MCF 10A (cell line): Measurements from ENCODE around the gene FPGS. TPM values are rescaled to one million over a fixed set of nuclear protein-coding genes. Genes with fewer than 3 reads are reported as not detected.
A peak's percentile ranks its signal among the peaks of the same experiment; 100 is the strongest.
"Not testable (repeated sequence)": the region's sequence is repeated elsewhere in the genome, so short reads cannot be mapped to it uniquely, and the experiment has no call there.

Experiments
- BruUV-seq: library from RNA; stranded (reverse); fragments of 400-500 nt; replicated peaks from 2 replicates; lab custom pipeline; 2021; lab: Mats Ljungman, UMichigan
- CTCF ChIA-PET: fragments of 300-600 bp; sonication (Branson Sonifier 250); formaldehyde crosslinking; extraction: SDS; loops from one replicate; lab custom pipeline; 2021; ENCODE audit warnings: antibody characterized with exemption, inconsistent platforms; lab: Yijun Ruan, JAX
- POLR2A ChIA-PET: fragments of 300-600, 350-650 bp; sonication (Branson Sonifier 250); formaldehyde crosslinking; extraction: SDS; loops from one replicate; lab custom pipeline; 2020; ENCODE audit warnings: antibody characterized with exemption, inconsistent platforms; lab: Yijun Ruan, JAX
- DNase-seq: peaks from one replicate; pipeline ENCODE4 v3.0.0-alpha.2; 2018; ENCODE audit not compliant: unreplicated experiment
- H3K27ac Mint-ChIP-seq: one replicate; pipeline ENCODE4 v1.8.0; 2022; ENCODE audit warnings: mild to moderate bottlenecking, low read depth, mixed read lengths; ENCODE audit not compliant: unreplicated experiment
- H3K27me3 Mint-ChIP-seq: one replicate; pipeline ENCODE4 v1.8.0; 2022; ENCODE audit warnings: mixed read lengths; ENCODE audit not compliant: insufficient read depth, unreplicated experiment
- H3K36me3 Mint-ChIP-seq: one replicate; pipeline ENCODE4 v1.8.0; 2022; ENCODE audit warnings: mild to moderate bottlenecking, moderate library complexity, mixed read lengths; ENCODE audit not compliant: insufficient read depth, unreplicated experiment
- H3K4me1 Mint-ChIP-seq: one replicate; pipeline ENCODE4 v1.8.0; 2022; ENCODE audit warnings: mixed read lengths; ENCODE audit not compliant: insufficient read depth, unreplicated experiment
- H3K4me3 Mint-ChIP-seq: one replicate; pipeline ENCODE4 v1.8.0; 2022; ENCODE audit warnings: mild to moderate bottlenecking, moderate library complexity, mixed read lengths; ENCODE audit not compliant: unreplicated experiment
- H3K9me3 Mint-ChIP-seq: one replicate; pipeline ENCODE4 v1.8.0; 2022; ENCODE audit warnings: mixed read lengths; ENCODE audit not compliant: unreplicated experiment
- CTCF ChIP-seq: fragments of 200-600 bp; IDR thresholded peaks from one replicate; pipeline ENCODE4 v1.8.0; 2022; ENCODE audit warnings: antibody characterized with exemption, mild to moderate bottlenecking; ENCODE audit not compliant: unreplicated experiment
- intact Hi-C: fragments of 100-400 bp; cut with micrococcal nuclease; formaldehyde crosslinking; loops from 2 replicates; pipeline ENCODE4 v1.14.1; 2022
- total RNA-seq: library from RNA; stranded (reverse); gene quantifications from 2 replicates; pipeline ENCODE4 v1.2.3, GENCODE V29; 2022

Gene FPGS
- total RNA-seq, 1 experiment from 2014 or later = 130 TPM

DNA sequence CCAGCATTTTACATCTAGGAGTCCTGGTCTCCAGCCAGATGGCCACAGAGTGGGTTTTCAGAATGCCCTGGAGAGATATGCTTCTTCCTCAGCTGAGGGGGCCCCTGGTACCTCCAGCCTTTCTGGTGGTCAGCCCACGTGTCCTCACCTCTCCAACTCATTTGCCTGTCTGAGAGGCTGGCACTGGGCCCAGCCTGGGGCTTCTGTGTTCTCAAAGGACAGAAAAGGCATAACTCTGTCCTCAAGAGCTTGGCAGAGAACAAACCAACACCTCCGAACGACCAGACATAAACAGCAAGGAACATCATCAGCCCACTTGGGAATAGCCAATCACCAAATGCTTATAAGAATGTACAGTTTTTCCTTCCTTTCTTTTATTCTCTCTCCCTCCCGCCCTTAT, 34.7 kb downstream of the FPGS start:
- H3K36me3 Mint-ChIP-seq = peaks cover 13% of the 10 kb centered on the region
- no peaks in the 10 kb centered on the region for H3K4me1 Mint-ChIP-seq
- intact Hi-C loops = no loop called here
- CTCF ChIA-PET = interaction anchor here (0.7 kb wide), 1 partner anchor 18 kb away, joined by 3 read pairs; no protein-coding TSS in a partner anchor
- DNase-seq = no peak
- no peaks in the 10 kb centered on the region for H3K27me3 Mint-ChIP-seq
- H3K9me3 Mint-ChIP-seq = no peaks in the 10 kb centered on the region
- H3K4me3 Mint-ChIP-seq = no peak overlapping the region
- POLR2A ChIA-PET = interaction anchor here (0.7 to 1.1 kb wide), 3 partner anchors 9 to 40 kb away, joined by 3 read pairs; partner anchors contain the start of gene AK1
- BruUV-seq = no TSS peak
- H3K27ac Mint-ChIP-seq = no peak overlapping the region
- no peak for TF ChIP-seq CTCF

- peak; percentile 38 for DNase-seq
- intact Hi-C loops = no loop called here
- no peaks in the 10 kb centered on the region for H3K9me3 Mint-ChIP-seq
- peaks cover 8% of the 10 kb centered on the region for H3K36me3 Mint-ChIP-seq
- H3K4me3 Mint-ChIP-seq = no peak overlapping the region
- H3K4me1 Mint-ChIP-seq = no peaks in the 10 kb centered on the region
- POLR2A ChIA-PET = no interaction called here
- CTCF ChIA-PET = no interaction called here
- no peak overlapping the region for H3K27ac Mint-ChIP-seq
- no TSS peak for BruUV-seq
- no peaks in the 10 kb centered on the region for H3K27me3 Mint-ChIP-seq
- TF ChIP-seq CTCF = no peak
Observed at GRCh38 chr9:127838375-127839078, 35.8 kb downstream of the FPGS start.

DNA sequence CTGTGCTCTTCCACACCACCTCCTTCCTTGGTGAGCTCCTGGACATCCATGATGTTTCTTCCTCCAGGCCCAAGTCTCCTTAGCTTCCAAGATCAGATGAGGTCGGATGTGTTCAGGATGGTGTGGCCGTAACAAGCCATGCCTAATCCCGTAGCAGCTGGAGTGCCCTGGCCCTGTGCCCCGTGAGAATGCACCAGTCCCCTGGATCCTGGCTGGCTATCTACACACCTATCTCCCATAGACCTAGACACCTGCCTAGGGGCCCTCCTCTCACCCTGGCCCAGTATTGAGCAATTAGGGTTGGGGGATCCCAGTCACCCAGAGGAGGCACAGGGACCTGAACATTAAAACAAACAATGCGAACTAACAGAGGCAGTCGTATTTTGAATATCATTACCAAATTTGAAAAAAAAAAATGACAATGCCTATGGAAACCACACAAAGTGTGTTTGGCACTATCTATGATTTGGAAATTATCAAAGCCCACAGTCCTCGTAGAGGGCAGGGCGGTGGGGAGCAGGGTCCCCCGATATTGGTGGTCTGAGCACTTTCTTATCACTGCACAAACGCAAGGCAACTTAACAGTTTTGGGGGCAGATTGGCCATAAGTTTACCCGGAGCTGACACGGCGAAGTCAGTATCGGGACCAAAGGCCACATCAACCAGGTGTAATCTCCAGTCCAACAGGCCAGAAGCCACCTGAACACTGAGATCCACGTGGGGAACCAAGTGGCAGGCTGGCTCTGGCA, 38.6 kb downstream of the FPGS start:
- H3K36me3 Mint-ChIP-seq = peaks cover 8% of the 10 kb centered on the region
- no peak overlapping the region for H3K27ac Mint-ChIP-seq
- no peaks in the 10 kb centered on the region for H3K4me1 Mint-ChIP-seq
- POLR2A ChIA-PET = no interaction called here
- BruUV-seq = no TSS peak
- no peaks in the 10 kb centered on the region for H3K9me3 Mint-ChIP-seq
- TF ChIP-seq CTCF = no peak
- intact Hi-C loops = no loop called here
- no peak overlapping the region for H3K4me3 Mint-ChIP-seq
- no peaks in the 10 kb centered on the region for H3K27me3 Mint-ChIP-seq
- DNase-seq = no peak
- CTCF ChIA-PET = interaction anchor here (0.6 to 0.7 kb wide), 3 partner anchors 24 to 675 kb away, joined by 3 read pairs; no protein-coding TSS in a partner anchor

- POLR2A ChIA-PET = interaction anchor here (0.7 to 1.1 kb wide), 2 partner anchors 27 to 104 kb away, joined by 3 to 4 read pairs; no protein-coding TSS in a partner anchor
- no peak for TF ChIP-seq CTCF
- no peaks in the 10 kb centered on the region for H3K4me1 Mint-ChIP-seq
Observed at GRCh38 chr9:127844821-127845359, 42.2 kb downstream of the FPGS start.

DNA sequence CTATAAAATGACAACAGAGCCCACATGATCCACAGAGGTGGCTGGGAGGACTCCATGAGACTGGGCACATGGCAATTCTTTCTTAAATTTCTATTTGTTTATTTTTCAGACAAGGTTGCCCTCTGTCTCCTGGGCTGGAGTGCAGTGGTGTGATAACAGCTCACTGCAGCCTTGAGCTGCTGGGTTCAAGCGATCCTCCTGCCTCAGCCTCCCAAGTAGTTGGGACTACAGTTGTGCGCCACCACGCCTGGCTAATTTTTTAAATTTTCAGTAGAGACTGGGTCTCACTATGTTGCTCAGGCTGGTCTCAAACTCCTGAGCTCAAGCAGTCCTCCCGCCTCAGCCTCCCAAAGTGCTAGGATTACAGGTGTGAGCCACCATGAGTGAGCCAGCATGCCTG, 42.9 kb downstream of the FPGS start:
- H3K9me3 Mint-ChIP-seq, DNase-seq, POLR2A ChIA-PET, H3K4me1 Mint-ChIP-seq, BruUV-seq, intact Hi-C loops, H3K4me3 Mint-ChIP-seq, H3K27me3 Mint-ChIP-seq, H3K27ac Mint-ChIP-seq, CTCF ChIA-PET, H3K36me3 Mint-ChIP-seq: not testable (repeated sequence)

More at GRCh38 chr9:127844821-127845359, 42.2 kb downstream of the FPGS start:
- H3K27me3 Mint-ChIP-seq = no peaks in the 10 kb centered on the region
- peaks cover 9% of the 10 kb centered on the region for H3K9me3 Mint-ChIP-seq
- H3K4me3 Mint-ChIP-seq = no peak overlapping the region
- no peak overlapping the region for H3K27ac Mint-ChIP-seq
- peaks cover 4% of the 10 kb centered on the region for H3K36me3 Mint-ChIP-seq
- no peak for DNase-seq
- intact Hi-C loops = no loop called here
- no TSS peak for BruUV-seq
- CTCF ChIA-PET = interaction anchor here (1.3 kb wide), 1 partner anchor 8 kb away, joined by 5 read pairs; no protein-coding TSS in a partner anchor
